ENCODE measurements around the gene LMTK3.

LMTK3 gene

GRCh38 chr19:48443731-48444128 is 67.9 kb downstream of the LMTK3 start:
- DNase-seq = no peak

- no peak for DNase-seq
These were observed 68.4 kb downstream of the LMTK3 start for GRCh38 chr19:48443256-48443655.

GRCh38 chr19:48442116-48443035 is 69.3 kb downstream of the LMTK3 start:
- no peak for DNase-seq

GRCh38 chr19:48441360-48442050 is 70.1 kb downstream of the LMTK3 start:
- no peak for DNase-seq

GRCh38 chr19:48436586-48436985 is 75.0 kb downstream of the LMTK3 start:
- no peak for DNase-seq
